A549 (cell line): ENCODE data around the gene KIFAP3. TPM values are rescaled to one million over a fixed set of nuclear protein-coding genes. Genes with fewer than 3 reads are reported as not detected.

Source experiments
- ATAC-seq, 2 experiments: fragments of 200-7000 bp in 1 of 2; fragments of >200 bp in 1 of 2; cut with Nextera tagmentation in 1 of 2; cut with Tn5 transposase in 1 of 2; 3 replicates each; pipeline versions ENCODE4 v1.8.0 to v1.9.1; 2018 to 2020; ENCODE audit warnings: mild to moderate bottlenecking in 1 of 2, moderate library complexity in 1 of 2
- CTCF ChIA-PET: fragments of 300-600 bp; sonication (Branson Sonifier 250); formaldehyde crosslinking; extraction: SDS; loops from one replicate; lab custom pipeline; 2021; ENCODE audit warnings: antibody characterized with exemption, inconsistent platforms; lab: Yijun Ruan, JAX
- POLR2A ChIA-PET: fragments of 350-600 bp; formaldehyde crosslinking; extraction: SDS; loops from one replicate; lab custom pipeline; 2021; ENCODE audit warnings: antibody characterized with exemption, inconsistent platforms; lab: Yijun Ruan, JAX
- DNase-seq, 2 experiments: peaks; one replicate each; pipeline versions ENCODE4 v3.0.0 to v3.0.0-alpha.2; 2011 to 2016; ENCODE audit warnings: low read depth in 1 of 2, low spot score in 1 of 2
- FAIRE-seq: peaks from 2 replicates; lab custom pipeline; 2011; peaks lifted over from hg19 to GRCh38; lab: Jason Lieb, UNC
- H3K27ac ChIP-seq, 2 experiments: fragments of >200 bp; sonication (Bioruptor Twin); formaldehyde crosslinking; 3 replicates each; pipeline ENCODE4 v1.5.1; 2016 to 2017
- H3K4me1 ChIP-seq: fragments of >200 bp; sonication (Bioruptor Twin); formaldehyde crosslinking; 3 replicates; pipeline ENCODE4 v1.6.1; 2016
- H3K4me2 ChIP-seq: fragments of >200 bp; sonication (Bioruptor Twin); formaldehyde crosslinking; 3 replicates; pipeline ENCODE4 v1.6.1; 2016
- H3K4me3 ChIP-seq: fragments of >200 bp; sonication (Bioruptor Twin); formaldehyde crosslinking; 3 replicates; pipeline ENCODE4 v1.5.1; 2016
- H3K9me3 ChIP-seq: fragments of >200 bp; sonication (Bioruptor Twin); formaldehyde crosslinking; 3 replicates; pipeline ENCODE4 v1.6.1; 2016
- CEBPB ChIP-seq, 2 experiments: fragments of >200 bp in 1 of 2; sonication (Bioruptor Twin) in 1 of 2; formaldehyde crosslinking in 1 of 2; IDR thresholded peaks; 2 replicates each; pipeline ENCODE4 v1.6.1; 2012 to 2016
- EHF ChIP-seq: fragments of 250-450 bp; sonication (Bioruptor Pico); IDR thresholded peaks from 2 replicates; pipeline ENCODE4 v1.5.0; 2020; ENCODE audit warnings: mild to moderate bottlenecking
- EP300 ChIP-seq, 2 experiments: fragments of >200 bp; sonication (Bioruptor Twin); formaldehyde crosslinking; IDR thresholded peaks; 2 replicates in 1 of 2; 3 replicates in 1 of 2; pipeline ENCODE4 v1.6.1; 2016 to 2017
- ESRRA ChIP-seq: fragments of 150-350 bp; IDR thresholded peaks from 2 replicates; pipeline ENCODE4 v1.6.1; 2014; ENCODE audit warnings: mild to moderate bottlenecking, low read length, borderline replicate concordance
- FOSB ChIP-seq: fragments of 250-450 bp; sonication (Bioruptor Pico); IDR thresholded peaks from 2 replicates; pipeline ENCODE4 v1.5.0; 2020; ENCODE audit warnings: mild to moderate bottlenecking, moderate library complexity
- FOSL2 ChIP-seq, 2 experiments: fragments of 450-650 bp in 1 of 2; fragments of >200 bp in 1 of 2; sonication (Bioruptor Twin) in 1 of 2; formaldehyde crosslinking; IDR thresholded peaks; 2 replicates each; pipeline versions ENCODE4 v1.5.0 to v1.6.1; 2016 to 2020; ENCODE audit warnings: mild to moderate bottlenecking in 1 of 2, moderate library complexity in 1 of 2
- HDAC2 ChIP-seq: fragments of 200-600 bp; sonication (generic); IDR thresholded peaks from 2 replicates; pipeline ENCODE4 v1.6.1; 2016
- HEYL ChIP-seq: fragments of 250-450 bp; sonication (Bioruptor Pico); IDR thresholded peaks from 2 replicates; pipeline ENCODE4 v1.8.0; 2021; ENCODE audit warnings: mild to moderate bottlenecking, moderate library complexity
- MAFK ChIP-seq: fragments of 450-650 bp; IDR thresholded peaks from 2 replicates; pipeline ENCODE4 v1.6.1; 2014; ENCODE audit not compliant: partially characterized antibody
- MYC ChIP-seq: IDR thresholded peaks from 2 replicates; pipeline ENCODE4 v1.6.1; 2012; ENCODE audit warnings: mild to moderate bottlenecking, inconsistent platforms, low read length, improper control_type of control experiment, borderline replicate concordance
- NFE2L2 ChIP-seq: fragments of 150-350 bp; conservative IDR thresholded peaks from 2 replicates; pipeline ENCODE4 v1.6.1; 2014; ENCODE audit warnings: low read length
- NPAS2 ChIP-seq: fragments of 250-450 bp; sonication (Bioruptor Pico); IDR thresholded peaks from 2 replicates; pipeline ENCODE4 v1.8.0; 2022; ENCODE audit warnings: mild to moderate bottlenecking, moderate library complexity, borderline replicate concordance
- NR3C1 ChIP-seq: fragments of >200 bp; sonication (Bioruptor Twin); formaldehyde crosslinking; IDR thresholded peaks from 3 replicates; pipeline ENCODE4 v1.6.1; 2017
- RARB ChIP-seq: fragments of 250-450 bp; sonication (Bioruptor Pico); IDR thresholded peaks from 2 replicates; pipeline ENCODE4 v1.8.0; 2021; ENCODE audit warnings: mild to moderate bottlenecking, moderate library complexity
- TFCP2L1 ChIP-seq: fragments of 250-450 bp; sonication (Bioruptor Pico); IDR thresholded peaks from 2 replicates; pipeline ENCODE4 v1.5.0; 2021; ENCODE audit warnings: mild to moderate bottlenecking
- ZNF302 ChIP-seq: fragments of 250-450 bp; sonication (Bioruptor Pico); IDR thresholded peaks from 2 replicates; pipeline ENCODE4 v1.9.0; 2021; ENCODE audit warnings: inconsistent platforms, mild to moderate bottlenecking, moderate library complexity
- WGBS: methylation state at CpG from one replicate; pipeline ENCODE4 v1.1.6; 2017; ENCODE audit errors: missing lambda C conversion rate; 5-methylcytosine and 5-hydroxymethylcytosine counted together
- polyA plus RNA-seq, 4 experiments: library from polyadenylated mRNA; depleted of rRNA in 3 of 4; stranded (reverse); fragments of >200 nt; fragmentation: RNase III in 1 of 4; extraction: RNeasy Plus Mini Kit Qiagen cat#74134 plus additional on column Dnase treatment in 1 of 4; gene quantifications; 2 replicates in 3 of 4; 3 replicates in 1 of 4; pipeline ENCODE4 v1.2.3, GENCODE V29; 2011 to 2017
- TF ChIP-seq, protein P1 (sequence below): fragments of 250-450 bp; sonication (Bioruptor Pico); IDR thresholded peaks from 2 replicates; pipeline ENCODE4 v1.5.0; 2021; ENCODE audit warnings: mild to moderate bottlenecking, moderate library complexity, borderline replicate concordance
- TF ChIP-seq, protein P2 (sequence below): fragments of 150-350 bp; IDR thresholded peaks from 2 replicates; pipeline ENCODE4 v1.6.1; 2014; ENCODE audit warnings: low read depth, mild to moderate bottlenecking, low read length
- TF ChIP-seq, protein P3 (sequence below): fragments of 250-450 bp; sonication (Bioruptor Pico); IDR thresholded peaks from 2 replicates; pipeline ENCODE4 v1.5.0; 2020; ENCODE audit warnings: low read depth, mild to moderate bottlenecking, moderate library complexity
- TF ChIP-seq, protein P4 (sequence below): fragments of >200 bp; sonication (Bioruptor Twin); formaldehyde crosslinking; IDR thresholded peaks from 3 replicates; pipeline ENCODE4 v1.6.1; 2016
- TF ChIP-seq, protein P5 (sequence below): fragments of >200 bp; sonication (Bioruptor Twin); formaldehyde crosslinking; IDR thresholded peaks from 3 replicates; pipeline ENCODE4 v1.5.1; 2016
- TF ChIP-seq, protein P6 (sequence below): IDR thresholded peaks from 2 replicates; pipeline ENCODE4 v1.6.1; 2012

Gene KIFAP3
- polyA plus RNA-seq, 2 of the 4 experiments (the other 2 are of a cell fraction): 11.7 to 19.0 TPM

DNA sequence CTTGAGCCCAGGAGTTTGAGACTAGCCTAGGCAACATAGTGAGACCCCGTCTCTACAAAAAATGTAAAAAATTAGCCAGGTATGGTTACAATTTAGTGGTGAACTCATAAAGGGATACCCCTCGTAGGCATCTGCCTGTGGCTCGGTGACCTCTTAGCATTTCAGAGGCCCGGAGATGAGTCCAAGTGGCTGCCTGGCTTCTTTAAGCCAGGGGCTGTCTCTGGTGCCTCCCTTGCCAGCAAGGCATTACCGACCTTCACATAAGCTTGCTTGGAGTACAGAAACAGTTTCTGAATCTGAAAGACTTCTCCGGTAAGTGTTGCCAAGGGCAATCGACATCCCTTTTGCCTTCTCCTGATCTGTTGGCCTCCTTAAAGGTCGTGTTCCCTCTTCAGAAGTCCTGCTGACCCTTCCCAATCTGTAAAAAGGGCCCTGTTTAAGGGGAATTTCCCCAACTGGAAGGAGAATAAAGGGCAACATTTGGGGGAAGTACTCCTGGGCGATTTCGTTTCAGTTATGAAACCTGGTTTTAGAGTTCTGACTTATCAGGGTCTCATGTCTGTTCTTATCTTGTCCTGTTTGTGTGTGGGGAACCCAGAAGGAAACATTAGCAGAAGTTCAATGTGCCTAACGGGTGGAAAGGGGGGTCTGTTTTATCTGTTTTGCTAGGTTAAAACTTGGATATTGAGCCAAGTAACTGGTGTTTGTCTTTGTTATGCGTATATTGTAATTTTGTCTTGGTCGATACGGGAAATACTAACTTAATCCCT, 32.9 kb downstream of the KIFAP3 start:
- ChIA-PET POLR2A (no interaction called here), CTCF (no interaction called here)
- TF ChIP-seq NR3C1: no peak
- TF ChIP-seq, protein P1, sequence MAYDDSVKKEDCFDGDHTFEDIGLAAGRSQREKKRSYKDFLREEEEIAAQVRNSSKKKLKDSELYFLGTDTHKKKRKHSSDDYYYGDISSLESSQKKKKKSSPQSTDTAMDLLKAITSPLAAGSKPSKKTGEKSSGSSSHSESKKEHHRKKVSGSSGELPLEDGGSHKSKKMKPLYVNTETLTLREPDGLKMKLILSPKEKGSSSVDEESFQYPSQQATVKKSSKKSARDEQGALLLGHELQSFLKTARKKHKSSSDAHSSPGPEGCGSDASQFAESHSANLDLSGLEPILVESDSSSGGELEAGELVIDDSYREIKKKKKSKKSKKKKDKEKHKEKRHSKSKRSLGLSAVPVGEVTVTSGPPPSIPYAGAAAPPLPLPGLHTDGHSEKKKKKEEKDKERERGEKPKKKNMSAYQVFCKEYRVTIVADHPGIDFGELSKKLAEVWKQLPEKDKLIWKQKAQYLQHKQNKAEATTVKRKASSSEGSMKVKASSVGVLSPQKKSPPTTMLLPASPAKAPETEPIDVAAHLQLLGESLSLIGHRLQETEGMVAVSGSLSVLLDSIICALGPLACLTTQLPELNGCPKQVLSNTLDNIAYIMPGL: no peak
- TF ChIP-seq EHF: no peak
- no peak for TF ChIP-seq HEYL (CRISPR knock-in tag)
- TF ChIP-seq, protein P2, sequence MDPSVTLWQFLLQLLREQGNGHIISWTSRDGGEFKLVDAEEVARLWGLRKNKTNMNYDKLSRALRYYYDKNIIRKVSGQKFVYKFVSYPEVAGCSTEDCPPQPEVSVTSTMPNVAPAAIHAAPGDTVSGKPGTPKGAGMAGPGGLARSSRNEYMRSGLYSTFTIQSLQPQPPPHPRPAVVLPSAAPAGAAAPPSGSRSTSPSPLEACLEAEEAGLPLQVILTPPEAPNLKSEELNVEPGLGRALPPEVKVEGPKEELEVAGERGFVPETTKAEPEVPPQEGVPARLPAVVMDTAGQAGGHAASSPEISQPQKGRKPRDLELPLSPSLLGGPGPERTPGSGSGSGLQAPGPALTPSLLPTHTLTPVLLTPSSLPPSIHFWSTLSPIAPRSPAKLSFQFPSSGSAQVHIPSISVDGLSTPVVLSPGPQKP: no peak
- no peak for TF ChIP-seq FOSB
- no peak for TF ChIP-seq NPAS2
- no peak for TF ChIP-seq CEBPB (IDR thresholded peaks at IDR 0.05)
- no peak for TF ChIP-seq ESRRA
- TF ChIP-seq MYC: no peak
- TF ChIP-seq TFCP2L1 (CRISPR knock-in tag): no peak
- FAIRE-seq (no peak), ATAC-seq (no peak), DNase-seq (no peak)
- 84% methylated on average over 14 of the region's 14 CpGs for WGBS
- Histone ChIP-seq H3K4me2 (no peak overlapping the region), H3K4me3 (no peak overlapping the region), H3K9me3 (no peaks in the 10 kb centered on the region), H3K4me1 (no peaks in the 10 kb centered on the region), H3K27ac (no peak overlapping the region)

DNA sequence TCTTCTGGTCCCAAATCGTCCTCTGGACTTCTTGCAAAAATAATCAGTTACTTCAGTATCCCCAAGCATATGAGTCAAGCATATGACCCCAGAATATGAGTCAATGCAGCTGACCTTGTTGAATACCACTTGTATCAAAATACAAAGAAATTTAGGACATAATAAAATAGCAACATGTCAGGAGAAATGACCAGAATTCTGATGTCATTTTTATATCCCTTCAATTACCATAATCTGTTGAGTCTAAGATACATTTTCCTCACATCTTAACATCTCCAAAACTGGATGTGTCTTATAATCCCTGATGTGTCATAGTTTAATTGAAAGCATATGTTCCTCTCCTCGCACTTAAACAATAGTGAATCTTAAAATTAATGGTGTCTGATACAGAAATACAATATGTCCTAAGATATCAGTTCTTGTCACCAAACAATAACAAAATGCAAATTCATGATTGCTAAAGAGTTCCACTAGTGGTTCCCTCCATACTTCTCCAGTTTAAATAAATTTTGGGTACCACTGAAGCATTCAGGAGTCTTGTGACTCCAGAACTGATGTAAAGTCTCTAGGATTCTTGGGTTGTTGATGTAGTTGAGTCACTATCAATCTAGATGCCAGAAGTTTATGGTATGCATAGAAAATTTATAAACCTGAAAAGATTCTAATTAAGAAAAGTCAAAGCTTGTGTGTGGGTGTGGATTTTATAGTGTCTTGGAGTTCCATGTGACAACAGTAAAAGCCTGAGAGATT, 41.8 kb downstream of the KIFAP3 start:
- CTCF ChIA-PET: no interaction called here
- FAIRE-seq: no peak
- Histone ChIP-seq H3K27ac (no peak overlapping the region), H3K4me3 (no peak overlapping the region), H3K4me1 (no peaks in the 10 kb centered on the region), H3K4me2 (no peak overlapping the region)
- WGBS: 55% methylated on average over 2 of the region's 2 CpGs
- POLR2A ChIA-PET: no interaction called here
- TF ChIP-seq ESRRA (no peak), MAFK (no peak)
- TF ChIP-seq, all 56 proteins: peak for 0
- ATAC-seq (no peak), DNase-seq (no peak)
- peaks cover 8% of the 10 kb centered on the region; the same call in 1 of the 3 replicates for H3K9me3 ChIP-seq

DNA sequence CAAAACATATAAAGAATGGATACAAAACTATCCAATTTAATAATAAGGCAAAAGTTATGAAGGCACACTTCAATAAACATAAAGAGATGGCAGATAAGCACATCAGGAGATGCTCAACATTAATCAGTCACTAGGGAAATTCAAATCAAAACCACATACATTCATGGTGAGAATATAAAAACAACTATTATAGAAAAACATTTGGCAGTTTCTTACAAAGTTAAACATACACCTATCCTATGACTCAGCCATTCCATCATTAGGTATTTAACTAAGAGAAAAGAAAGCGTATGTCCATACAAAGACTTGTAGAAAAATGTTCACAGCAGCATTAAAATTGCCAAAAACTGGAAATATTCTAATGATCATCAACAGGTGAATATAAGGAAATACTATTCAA, 44.3 kb downstream of the KIFAP3 start:
- no peak for FAIRE-seq
- WGBS: 85% methylated on average over 1 of the region's 1 CpG
- TF ChIP-seq RARB: no peak
- TF ChIP-seq TFCP2L1 (CRISPR knock-in tag): no peak
- TF ChIP-seq EHF: no peak
- TF ChIP-seq, protein P3, sequence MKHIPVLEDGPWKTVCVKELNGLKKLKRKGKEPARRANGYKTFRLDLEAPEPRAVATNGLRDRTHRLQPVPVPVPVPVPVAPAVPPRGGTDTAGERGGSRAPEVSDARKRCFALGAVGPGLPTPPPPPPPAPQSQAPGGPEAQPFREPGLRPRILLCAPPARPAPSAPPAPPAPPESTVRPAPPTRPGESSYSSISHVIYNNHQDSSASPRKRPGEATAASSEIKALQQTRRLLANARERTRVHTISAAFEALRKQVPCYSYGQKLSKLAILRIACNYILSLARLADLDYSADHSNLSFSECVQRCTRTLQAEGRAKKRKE (CRISPR knock-in tag): no peak
- no peak for TF ChIP-seq HDAC2
- TF ChIP-seq, protein P4, sequence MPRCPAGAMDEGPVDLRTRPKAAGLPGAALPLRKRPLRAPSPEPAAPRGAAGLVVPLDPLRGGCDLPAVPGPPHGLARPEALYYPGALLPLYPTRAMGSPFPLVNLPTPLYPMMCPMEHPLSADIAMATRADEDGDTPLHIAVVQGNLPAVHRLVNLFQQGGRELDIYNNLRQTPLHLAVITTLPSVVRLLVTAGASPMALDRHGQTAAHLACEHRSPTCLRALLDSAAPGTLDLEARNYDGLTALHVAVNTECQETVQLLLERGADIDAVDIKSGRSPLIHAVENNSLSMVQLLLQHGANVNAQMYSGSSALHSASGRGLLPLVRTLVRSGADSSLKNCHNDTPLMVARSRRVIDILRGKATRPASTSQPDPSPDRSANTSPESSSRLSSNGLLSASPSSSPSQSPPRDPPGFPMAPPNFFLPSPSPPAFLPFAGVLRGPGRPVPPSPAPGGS: no peak
- TF ChIP-seq FOSL2 (IDR thresholded peaks at IDR 0.05): no peak
- no peak for TF ChIP-seq FOSL2 (CRISPR knock-in tag; IDR thresholded peaks at IDR 0.05)
- TF ChIP-seq, protein P5, sequence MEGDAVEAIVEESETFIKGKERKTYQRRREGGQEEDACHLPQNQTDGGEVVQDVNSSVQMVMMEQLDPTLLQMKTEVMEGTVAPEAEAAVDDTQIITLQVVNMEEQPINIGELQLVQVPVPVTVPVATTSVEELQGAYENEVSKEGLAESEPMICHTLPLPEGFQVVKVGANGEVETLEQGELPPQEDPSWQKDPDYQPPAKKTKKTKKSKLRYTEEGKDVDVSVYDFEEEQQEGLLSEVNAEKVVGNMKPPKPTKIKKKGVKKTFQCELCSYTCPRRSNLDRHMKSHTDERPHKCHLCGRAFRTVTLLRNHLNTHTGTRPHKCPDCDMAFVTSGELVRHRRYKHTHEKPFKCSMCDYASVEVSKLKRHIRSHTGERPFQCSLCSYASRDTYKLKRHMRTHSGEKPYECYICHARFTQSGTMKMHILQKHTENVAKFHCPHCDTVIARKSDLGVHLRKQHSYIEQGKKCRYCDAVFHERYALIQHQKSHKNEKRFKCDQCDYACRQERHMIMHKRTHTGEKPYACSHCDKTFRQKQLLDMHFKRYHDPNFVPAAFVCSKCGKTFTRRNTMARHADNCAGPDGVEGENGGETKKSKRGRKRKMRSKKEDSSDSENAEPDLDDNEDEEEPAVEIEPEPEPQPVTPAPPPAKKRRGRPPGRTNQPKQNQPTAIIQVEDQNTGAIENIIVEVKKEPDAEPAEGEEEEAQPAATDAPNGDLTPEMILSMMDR: no peak
- TF ChIP-seq NFE2L2: no peak
- TF ChIP-seq EP300 (IDR thresholded peaks at IDR 0.05): no peak
- TF ChIP-seq, protein P6, sequence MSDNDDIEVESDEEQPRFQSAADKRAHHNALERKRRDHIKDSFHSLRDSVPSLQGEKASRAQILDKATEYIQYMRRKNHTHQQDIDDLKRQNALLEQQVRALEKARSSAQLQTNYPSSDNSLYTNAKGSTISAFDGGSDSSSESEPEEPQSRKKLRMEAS: no peak
- no peak for TF ChIP-seq ZNF302 (CRISPR knock-in tag)
- TF ChIP-seq, protein P2: no peak
- TF ChIP-seq, all 56 proteins: peak for 0
- ATAC-seq: no peak
- ChIA-PET CTCF (no interaction called here), POLR2A (no interaction called here)
- Histone ChIP-seq H3K4me3 (no peak overlapping the region), H3K4me1 (no peaks in the 10 kb centered on the region), H3K4me2 (no peak overlapping the region), H3K27ac (no peak overlapping the region), H3K9me3 (peaks cover 16% of the 10 kb centered on the region; the same call in 2 of the 3 replicates)
- DNase-seq: no peak
